Hepatic stellate cell (primary cell): ENCODE data around the gene ATP6V0C.
"Not testable (repeated sequence)": the region's sequence is repeated elsewhere in the genome, so short reads cannot be mapped to it uniquely, and the experiment has no call there.

Source experiments
- DNase-seq: peaks from one replicate; pipeline ENCODE4 v3.0.0; 2011; ENCODE audit warnings: low spot score

Gene ATP6V0C

DNA sequence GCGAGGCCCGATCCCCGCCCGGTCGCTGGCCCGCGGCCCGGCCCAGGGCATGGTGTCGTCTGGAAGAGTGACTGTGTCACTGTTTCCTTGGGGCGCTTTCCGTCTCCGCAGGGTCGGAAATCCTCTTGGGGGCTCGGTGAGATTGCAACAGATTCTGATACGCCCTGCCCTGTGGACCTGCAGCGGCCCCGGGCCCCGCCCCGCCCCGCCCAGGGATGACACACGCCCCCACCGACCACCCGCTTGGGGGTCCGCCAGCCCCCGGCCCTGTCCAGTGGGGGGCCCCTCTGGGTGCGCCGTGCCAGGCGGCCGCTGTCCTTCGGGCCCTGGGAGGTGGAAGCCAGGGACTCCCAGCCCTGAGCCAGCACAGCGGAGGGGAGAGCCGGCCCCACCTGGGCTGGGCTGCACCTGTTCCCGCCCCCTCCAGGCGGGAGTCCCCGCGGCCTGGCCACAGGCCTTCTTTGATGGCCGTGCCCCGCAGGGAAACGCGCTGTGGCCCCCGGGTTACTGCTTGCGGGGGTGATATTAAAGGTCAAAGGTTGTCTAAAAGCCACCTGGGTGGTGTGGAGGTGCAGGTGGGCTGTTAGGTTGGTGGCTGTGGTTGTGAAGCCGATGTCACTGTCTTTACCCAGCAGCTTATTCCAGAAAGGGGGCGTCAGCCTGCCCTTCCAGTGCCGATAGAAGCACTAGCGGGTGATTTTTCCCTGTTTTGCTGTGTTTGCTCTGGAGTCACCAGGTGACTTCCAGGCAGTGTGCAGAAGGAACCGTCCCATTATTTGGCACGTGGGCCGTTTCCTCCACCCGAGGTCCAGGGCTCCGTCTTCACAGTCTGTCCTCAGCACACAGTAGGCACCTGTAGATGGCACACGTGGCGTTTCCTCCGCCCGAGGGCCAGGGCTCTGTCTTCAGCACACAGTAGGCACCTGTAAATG lies 38.1 kb upstream of the ATP6V0C start:
- DNase-seq = peak; percentile 41

DNA sequence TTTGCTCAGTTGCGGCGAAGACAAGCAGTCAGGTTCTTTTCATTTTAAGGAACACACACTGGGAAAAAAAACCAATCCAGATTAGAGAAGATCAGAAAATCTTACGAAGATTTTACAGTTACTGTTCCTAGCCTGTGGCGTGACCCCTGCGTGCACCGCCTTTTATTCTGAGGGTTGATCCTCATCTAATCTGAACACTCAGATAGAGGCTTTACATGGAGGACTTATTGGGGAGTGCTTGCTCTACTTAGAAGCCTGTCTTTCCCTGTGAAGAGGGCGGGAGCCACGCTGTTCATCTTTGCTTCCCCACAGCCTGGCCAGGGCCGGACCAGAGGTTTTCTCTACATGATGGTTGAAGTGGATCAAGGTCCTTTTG lies 37.4 kb upstream of the ATP6V0C start:
- no peak for DNase-seq

DNA sequence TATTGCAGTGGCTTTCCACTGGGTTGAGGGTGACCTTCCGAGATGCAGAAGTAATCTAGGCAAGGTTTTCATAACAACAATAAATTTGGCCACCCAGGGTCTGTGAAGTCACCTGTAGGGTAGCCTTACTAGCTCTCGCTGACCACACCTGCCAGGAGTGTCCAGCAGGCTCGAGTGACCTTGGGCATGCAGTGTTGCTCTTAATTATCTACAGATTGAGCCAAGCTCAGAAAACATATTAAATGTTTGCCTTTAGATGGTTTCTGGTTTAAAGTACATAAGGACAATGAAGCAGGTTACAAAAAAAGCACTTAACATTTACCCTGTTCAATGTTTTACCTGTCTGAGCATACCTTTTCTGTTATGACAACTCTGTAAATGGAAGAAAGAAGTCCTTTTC lies 37.0 kb upstream of the ATP6V0C start:
- DNase-seq = no peak

GRCh38 chr16:2477327-2477726 lies 36.4 kb upstream of the ATP6V0C start:
- DNase-seq = no peak

DNA sequence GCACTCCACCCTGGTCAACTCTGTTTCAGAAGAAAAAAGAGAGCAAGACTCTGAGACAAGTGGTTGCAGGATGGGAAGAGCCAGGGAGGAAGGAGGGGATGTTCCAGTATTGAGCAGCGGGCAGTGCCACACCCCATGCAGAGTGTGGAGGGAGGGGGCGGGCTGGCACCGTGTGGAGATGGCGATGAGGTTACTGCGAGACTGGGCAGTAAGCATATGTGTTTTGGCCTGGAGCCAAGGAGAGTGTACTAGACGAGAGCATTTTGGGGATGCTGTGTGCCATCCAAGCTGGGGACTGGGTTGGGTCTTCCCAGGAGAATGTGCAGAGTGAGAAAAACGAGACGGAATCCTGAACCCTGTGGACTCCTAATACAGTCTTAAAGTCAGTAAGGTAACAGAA lies 35.5 kb upstream of the ATP6V0C start:
- no peak for DNase-seq

DNA sequence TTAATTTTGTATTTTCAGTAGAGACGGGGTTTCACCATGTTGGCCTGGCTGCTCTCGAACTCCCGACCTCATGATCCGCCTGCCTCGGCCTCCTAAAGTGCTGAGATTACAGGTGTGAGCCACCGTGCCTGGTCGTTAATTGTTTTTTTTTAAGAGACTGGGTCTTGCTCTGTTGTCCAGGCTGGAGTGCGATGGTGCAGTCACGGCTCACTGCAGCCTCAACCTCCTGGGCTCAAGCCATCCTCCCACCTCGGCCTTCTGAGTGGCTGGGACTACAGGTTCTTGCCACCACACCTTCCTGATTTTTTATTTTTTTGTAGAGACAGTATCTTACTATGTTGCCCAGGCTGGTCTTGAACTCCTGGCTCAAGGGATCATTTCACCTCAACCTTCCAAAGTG lies 33.8 kb upstream of the ATP6V0C start:
- DNase-seq = not testable (repeated sequence)

DNA sequence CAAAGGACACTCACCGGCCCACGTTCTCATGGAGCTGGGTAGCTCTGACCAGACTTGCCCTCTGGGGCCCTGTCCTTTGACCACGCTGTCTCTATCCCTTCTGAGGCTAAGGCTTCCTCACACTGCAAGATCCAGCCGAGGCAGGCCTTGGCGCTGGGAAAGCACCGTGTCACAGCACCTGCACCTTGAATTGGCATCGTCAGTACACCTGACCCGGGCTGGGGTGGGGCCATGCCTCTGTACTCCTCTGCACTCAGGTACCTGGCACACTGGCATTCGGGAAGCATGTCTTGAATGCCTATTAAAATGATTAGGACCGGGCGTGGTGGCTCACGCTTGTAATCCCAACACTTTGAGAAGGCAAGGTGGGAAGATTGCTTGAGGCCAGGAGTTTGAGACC lies 32.8 kb upstream of the ATP6V0C start:
- DNase-seq = no peak

GRCh38 chr16:2481676-2482075 lies 32.1 kb upstream of the ATP6V0C start:
- no peak for DNase-seq

DNA sequence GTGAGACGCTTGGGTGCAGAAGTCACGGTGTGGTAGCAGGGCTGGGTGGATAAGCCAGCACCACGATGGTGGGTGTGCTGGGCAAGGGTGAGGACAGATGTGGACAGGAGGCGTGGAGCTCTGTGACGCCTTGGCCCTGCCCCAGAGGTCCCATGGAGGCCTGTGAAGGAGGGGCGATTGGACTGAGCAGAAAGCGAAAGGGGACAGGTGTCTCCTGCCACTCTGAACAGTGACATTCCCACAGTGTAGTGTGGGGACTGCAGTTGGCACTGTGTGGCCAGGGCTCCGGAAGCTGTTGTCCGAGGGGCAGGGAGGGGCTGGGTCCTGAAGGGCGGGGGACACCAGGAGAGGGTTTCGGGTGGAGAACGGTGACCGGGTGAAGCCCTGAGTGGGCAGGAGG lies 31.5 kb upstream of the ATP6V0C start:
- DNase-seq = no peak

DNA sequence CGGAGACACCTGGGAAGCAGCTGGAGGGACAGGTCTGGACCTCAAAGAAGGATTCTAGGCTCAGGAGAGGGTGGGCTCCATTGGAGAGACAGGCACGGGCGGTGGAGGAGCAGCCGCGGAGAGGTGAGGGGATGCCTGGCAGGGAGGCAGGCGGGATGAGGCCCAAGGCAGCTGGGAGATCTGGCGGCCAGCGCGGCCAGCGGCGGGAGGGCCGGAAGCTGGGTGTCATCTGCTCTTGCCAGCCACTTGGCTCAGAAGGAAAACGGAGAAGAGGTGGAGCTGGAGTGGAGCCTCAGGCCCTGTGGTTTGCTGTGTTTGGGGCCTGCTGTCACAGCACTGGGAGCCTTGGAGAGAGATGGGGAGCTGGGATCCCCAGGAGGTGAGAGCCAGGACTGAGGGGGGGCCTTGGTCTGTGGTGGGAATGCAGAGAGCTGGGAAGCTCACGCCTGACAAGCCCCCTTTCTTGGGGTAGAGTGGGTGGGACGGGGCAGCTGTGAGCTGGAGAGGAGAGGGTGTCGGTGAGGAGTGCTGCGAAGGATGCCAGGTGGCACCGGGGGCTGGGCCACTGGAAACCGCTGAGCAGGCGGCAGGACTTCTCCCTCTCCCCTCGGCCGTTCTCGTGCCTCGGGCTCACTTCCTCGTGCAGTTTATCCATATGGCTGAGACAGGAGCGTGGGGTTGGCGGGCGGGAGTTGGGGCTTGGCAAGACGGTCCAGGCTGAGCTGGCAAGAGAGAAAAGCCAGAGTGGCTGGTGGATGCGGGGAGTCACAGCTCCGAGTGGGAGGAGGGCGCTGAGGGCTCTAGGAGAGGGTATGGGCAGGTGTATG lies 30.8 kb upstream of the ATP6V0C start:
- DNase-seq = peak; percentile 81

DNA sequence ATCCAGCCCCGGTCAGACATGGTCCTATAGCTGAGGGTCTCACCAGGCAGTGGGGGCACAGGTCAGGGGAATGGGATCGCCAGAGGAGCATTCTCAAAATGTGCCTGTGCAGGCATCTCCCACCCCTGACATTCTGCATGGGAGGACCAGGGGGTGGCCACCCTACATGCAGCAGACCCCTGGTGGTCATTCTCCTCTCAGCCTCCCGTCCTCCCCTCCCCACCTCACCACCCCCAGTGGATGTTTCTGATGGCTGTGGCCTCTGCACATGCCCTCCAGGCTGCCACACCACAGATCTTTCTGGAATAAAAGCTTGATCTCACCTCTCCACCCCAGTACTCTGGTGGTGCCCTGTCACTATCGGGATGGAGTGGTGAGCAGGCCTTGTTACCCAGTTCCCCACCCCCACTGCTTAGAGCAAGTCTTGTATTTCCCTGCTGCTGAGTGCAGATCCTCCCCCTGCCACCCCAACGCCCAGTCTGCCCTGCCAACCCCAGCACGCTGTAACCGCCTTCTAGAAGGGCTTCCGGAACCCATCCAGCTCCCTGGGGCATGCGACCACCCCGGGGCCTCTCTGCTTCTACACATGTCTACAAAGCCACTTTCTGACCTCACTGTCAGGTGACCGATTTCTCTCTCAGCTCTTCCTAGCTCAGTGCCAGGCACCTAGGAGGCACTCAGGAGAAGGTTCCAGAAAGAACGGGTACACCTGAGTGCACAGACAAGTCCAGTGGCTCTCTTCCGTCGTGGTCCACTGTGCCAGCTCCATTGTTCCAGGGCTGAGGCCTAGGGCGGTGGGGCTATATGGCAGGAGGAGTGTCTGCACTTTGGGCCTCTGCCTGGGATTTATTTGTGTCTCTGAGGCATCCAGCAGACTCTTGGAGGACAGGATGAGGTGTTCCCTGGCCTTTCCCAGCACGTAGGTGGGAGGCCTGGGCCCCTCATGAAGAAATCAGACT lies 29.5 kb upstream of the ATP6V0C start:
- no peak for DNase-seq

GRCh38 chr16:2484898-2485508 lies 28.7 kb upstream of the ATP6V0C start:
- no peak for DNase-seq

GRCh38 chr16:2485811-2486507 lies 27.8 kb upstream of the ATP6V0C start:
- DNase-seq = no peak

DNA sequence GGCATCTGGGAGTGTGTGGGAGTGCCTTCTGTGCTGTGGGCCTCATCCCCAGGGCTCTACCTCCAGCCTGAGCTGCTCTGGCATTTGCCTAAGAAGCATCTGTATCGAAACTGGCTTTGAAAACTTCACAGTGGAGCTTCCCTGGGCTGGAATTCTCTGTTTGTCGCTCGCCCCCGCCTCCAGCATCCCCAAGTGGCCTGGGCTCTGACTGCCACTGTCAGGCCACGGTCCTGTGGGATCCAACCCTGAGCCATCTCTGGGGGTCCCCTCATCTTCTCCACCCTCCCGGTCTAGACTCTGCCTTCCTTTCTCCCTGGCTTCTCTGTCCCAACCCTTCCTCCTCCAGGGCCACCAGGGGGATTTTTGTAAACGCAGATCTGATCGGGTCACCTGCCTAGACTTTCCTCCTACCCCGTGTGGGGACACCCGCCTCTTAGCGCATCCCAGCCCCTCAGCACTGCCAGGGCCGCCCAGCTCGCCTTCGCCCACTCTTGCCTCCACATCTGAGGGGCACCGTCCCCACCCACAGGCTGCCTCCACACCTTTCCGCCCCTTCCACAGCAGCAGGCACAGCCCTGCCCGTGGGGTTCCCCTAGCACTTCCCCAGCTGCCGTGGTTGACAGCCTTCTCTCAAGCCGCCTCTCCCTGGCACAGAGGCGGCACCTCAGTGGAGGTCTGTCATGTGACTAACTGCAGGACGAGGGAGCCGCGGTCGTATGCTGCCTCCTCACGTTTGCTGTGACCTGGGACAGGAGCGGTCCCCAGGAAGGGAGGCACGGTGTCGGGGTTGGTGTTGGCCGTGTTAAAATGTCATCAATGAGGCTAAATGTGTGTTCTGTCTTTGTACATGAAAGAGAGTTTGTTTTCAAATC lies 26.9 kb upstream of the ATP6V0C start:
- DNase-seq = no peak

DNA sequence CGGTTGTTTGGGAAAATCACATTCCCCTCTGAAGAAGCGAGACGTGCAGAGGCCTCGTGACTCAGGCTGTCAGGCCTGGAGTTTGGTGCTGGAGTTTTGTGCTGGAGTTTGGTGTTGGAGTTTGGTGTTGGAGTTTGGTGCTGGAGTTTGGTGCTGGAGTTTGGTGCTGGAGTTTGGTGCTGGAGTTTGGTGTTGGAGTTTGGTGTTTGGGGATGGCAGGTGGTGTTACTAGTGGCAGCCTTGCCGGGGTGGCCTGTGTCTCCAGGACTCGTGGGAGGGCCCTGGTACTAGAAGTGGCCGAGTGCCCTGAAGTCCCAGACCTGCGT lies 26.3 kb upstream of the ATP6V0C start:
- no peak for DNase-seq

- DNase-seq = no peak
Measured at GRCh38 chr16:2487903-2488531, 25.7 kb upstream of the ATP6V0C start.

- no peak for DNase-seq
Measured at GRCh38 chr16:2489581-2489980, 24.2 kb upstream of the ATP6V0C start.

GRCh38 chr16:2490190-2491105 lies 23.3 kb upstream of the ATP6V0C start:
- DNase-seq = no peak

GRCh38 chr16:2492292-2492691 lies 21.5 kb upstream of the ATP6V0C start:
- DNase-seq = no peak
